GM04504 (cell line): Measurements from ENCODE around the gene ARL6IP5.
A peak's percentile ranks its signal among the peaks of the same experiment; 100 is the strongest.

ENCODE experiments used
- DNase-seq: peaks from one replicate; pipeline ENCODE4 v3.0.0-alpha.2; 2012; ENCODE audit warnings: low read depth

Gene ARL6IP5, protein sequence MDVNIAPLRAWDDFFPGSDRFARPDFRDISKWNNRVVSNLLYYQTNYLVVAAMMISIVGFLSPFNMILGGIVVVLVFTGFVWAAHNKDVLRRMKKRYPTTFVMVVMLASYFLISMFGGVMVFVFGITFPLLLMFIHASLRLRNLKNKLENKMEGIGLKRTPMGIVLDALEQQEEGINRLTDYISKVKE

DNA sequence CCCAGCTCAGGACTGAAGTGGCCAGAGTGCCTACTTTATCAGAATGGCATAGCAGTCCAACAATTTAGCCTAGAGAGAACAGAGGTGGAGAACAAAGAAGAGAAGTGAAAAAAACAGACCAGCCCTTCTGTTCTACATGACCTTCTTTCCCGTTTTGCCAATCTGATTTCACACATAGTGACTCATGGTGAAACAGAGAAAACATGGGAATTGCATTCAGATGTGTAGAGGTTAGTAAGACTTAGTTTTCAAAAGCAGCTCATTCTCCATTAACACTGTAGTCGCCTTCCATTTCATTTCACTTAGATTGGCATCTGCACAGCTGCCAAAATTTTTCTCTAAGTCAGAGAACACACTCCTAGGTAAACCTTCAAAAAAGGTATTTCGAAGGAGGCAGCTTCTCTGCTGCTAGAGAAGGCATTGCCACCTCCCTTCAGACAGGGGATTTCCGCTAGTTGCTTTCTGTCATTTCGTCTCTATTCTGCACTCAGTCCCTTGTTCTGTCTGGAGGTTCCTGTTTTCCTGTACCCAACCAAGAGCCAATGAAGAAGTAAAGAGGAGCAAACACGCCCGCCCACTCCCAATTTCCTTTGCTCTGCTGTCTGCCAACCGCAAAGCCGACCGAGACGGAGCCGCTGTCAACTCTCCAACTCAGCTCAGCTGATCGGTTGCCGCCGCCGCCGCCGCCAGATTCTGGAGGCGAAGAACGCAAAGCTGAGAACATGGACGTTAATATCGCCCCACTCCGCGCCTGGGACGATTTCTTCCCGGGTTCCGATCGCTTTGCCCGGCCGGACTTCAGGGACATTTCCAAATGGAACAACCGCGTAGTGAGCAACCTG is at the start of gene ARL6IP5:
ARL6IP5 (plus strand) TSS at position 612 of the 842 bp plus-strand sequence; CDS start at position 723, 111 bp downstream.
- peak; percentile 80 for DNase-seq

DNA sequence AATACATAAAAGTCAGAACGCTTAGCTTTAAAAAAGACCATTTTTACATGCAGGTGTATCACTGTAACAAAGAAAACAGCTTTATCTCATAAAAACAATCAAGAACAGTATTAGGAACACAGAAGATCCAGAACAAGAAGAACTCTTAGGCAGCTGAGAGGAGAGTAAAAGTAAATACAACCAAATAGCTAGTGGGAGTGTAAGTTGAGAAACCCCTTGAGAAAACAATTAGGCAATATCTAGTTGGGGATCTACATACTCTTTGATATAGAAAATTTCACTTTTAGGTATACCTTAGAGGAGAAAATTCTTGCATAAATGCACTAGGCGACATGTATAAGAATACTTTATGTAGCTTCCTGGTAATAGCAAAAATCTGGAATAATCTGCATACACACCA is 40.1 kb upstream of the ARL6IP5 start:
- DNase-seq, result no peak

DNA sequence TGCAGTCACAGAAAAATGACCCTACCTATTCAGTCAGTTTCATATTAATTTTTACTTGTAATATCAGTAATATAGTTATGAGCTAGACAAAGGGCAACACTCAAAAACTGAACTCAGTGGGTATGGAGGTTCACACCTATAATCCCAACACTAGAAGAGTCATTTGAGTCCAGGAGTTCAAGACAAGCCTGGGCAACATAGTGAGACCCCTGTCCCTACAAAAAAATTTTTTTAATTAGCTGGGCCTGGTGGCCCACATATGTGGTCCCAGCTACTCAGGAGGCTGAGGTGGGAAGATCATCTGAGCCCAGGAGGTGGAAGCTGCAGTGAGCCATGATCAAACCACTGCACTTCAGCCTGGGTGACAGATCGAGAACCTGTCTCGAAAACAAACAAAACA is 35.7 kb upstream of the ARL6IP5 start:
- no peak for DNase-seq

DNA sequence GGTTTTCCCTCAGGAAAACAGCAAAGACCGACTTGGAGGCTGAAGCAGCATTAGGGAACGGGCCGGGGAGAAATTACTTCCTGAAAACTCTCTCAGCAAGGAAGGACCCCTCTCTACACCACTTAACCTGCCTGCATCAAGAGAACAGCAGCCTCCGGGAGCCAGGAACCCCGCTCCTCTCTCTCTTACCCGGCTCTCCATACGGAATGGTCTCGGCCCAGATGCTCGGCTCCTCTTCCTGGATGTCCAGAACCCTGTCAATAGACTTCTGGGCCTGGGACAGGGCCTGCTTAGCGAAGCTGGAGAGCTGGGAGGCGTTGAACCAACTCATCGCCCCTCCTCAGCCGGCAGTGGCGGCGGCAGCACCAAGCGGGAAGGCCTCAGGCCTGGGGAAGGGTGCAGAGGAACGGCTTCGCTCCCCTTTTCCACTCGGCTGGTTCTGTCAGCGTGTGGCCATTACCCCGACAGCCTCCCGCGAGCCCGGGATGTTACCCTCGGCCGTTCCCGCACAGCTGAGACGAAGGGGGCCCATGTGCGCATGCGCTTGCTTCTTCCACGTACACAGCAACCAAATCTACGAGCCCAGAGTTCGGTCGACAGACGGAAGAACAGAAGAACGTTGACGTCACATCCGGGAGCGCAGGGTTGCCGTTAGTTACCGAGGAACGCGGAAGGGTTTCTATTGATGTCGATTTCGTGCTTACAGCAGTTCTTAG is 32.8 kb upstream of the ARL6IP5 start, which contains the start of gene TMF1:
TMF1 (minus strand) TSS at position 578 of the 716 bp plus-strand sequence; CDS start at position 331, 247 bp downstream.
- DNase-seq, result peak; percentile 98

DNA sequence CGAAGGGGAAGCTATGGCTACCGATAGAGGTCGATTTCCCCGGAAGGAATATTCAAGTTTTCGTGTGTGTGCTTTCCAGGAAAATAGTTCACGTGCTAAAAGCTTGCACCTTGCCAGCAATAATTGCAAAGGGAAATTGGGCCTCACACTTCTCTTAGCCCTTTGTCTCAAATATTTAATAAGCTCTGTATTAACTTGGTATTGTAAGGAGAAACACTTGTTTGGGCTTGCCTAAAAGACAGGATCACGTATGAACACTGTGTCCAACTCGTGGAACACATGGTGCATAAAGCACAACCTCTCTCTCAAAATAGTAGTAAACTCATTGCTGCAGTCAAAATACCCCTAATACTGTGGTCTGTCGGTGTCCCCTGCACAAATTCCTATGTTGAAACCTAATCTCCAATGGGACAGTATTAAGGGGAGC is 32.3 kb upstream of the ARL6IP5 start:
- no peak for DNase-seq

DNA sequence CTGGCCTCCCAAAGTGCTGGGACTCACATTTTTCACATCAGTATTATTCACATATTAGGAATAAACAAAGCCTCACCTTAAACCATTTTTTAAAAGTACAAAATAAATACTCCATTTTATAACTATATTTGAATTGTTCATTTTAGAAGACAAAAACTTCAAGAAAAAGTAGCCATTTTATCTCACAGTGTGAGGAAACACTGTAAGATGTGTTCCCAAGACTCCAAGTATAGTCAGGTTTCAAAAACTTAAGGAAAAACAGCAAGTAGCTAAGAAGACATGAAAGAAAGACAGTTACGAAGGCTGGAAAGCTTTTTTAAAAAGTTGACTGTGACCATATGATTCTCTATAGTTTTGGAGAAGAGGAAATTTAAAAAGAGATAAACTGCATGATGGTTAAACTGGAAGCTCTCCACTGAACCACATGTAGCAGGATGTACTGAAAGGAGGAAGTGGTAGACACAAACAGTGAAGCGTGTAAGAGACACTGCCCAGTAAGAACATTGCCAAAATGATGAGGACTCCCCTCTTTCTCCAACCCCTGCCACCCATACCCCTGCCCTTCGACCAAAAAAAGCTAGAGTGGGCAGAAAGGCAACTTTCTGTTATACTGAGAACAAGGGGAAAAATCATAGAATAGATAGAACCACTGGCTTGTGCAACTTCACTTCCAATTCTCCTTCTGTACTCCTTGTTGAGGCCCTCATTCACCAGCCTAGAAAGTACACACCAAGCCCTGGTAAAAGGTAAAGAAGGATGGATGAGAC is 26.4 kb upstream of the ARL6IP5 start:
- DNase-seq, result no peak

DNA sequence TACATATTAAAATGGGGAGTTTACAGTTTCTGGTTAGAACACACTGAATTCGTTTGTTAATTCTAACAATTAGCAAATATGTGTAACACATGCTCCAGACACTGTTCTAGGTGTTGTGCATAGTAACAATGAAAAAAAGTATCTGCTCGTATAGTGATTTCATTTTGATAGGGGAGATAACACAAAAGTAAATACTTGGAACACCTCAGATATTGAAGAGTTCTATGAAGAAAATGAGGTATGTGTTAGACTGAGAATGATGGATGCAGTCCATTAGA is 25.9 kb upstream of the ARL6IP5 start:
- DNase-seq, result no peak

DNA sequence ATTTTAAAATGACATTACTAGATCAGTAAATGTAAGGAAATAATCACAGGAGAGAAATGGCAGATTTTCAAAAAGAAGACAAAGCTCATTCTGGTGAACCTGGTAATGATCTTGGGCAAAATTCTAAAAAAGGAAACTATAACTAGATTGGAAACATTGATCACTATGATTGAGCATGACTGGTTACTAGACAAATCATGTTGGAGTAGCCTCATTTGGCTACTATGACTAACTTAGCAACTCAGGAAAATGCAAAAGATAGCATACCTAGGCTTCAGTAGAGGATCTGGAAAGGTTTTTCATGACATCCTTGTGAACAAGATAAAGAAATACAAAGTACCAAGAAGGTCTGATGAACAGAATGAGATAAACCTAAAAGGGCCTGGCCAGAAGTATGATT is 25.0 kb upstream of the ARL6IP5 start:
- no peak for DNase-seq

DNA sequence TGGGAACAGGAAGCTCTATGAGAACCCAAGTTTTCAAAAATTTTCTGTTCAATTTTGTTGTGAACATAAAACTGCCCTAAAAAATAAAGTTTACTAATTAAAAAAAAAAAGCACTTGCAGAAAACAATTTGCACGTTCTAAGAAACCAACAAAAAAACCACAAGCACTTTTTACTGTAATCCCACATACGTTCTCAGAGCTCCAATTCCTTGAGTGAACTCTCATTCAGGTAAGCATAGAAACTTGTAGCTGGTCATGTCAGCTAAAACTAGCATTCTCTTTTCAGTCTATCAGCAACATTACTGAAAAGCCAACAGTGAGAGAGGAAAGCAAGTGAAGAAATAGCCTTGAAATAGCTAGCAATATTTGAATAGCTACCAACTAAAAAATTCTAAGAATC is 21.1 kb upstream of the ARL6IP5 start:
- DNase-seq, result no peak

DNA sequence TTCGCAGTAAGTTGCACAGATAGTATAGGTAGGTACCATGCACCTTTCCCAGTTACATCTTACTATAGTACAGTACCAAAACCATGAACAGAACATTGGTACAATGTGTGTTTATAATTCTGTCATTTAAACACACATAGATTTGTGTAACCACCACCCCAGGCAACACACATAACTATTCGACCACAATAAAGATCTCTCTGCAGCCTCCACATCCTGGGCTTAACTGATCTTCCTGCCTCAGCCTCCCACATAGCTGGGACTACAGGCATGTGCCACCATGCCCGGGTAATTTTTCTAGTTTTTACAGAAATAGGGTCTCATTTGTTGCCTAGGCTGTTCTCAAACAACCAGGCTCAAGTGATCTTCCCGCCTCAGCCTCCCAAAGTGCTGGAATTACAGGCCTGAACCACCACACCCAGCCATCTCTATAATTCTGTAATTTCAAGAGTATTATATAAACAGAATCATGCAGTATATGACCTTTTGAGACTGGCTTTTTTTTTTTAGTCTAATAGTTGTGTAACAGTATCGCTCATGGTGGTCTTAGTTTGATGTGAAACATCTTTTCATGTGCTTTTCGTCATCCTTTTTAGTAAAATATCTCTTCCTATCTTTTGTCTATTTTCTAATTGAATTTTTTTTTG is 19.3 kb upstream of the ARL6IP5 start:
- DNase-seq, result no peak

DNA sequence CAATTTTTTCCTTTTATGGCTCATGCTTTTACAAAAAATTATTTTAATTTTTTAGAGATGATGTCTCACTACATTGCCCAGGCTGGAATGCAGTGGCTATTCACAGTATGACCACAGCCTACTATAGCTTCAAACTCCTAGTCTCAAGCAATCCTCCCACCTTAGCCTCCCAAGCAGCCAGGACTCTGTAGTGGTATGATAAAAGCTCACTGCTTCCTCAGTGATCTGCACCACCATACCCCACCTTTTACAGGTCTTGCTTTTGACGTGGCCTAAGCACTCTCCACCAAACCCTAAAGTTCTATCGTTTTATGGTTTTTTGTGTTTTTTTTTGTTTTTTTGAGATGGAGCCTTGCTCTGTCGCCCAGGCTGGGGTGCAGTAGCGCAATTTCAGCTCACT is 18.6 kb upstream of the ARL6IP5 start:
- no peak for DNase-seq

DNA sequence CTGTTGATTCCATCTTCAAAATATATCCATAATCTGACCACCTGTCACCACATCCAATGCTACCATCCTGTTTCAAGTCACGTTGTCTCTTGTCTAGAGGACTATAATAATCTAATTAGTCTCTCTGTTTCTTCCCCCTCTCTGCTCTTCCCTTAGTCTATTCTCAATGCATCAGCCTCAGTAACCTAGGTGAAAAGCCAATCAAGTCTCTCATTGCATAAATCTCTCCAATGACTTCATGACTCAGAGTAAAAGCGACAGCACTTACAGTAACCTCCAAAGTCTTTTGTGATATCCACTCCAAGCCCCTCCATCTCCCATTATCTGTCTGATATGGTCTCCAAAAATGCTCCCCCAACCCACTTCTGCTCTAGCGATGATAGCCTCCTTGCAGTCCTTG is 11.8 kb upstream of the ARL6IP5 start:
- no peak for DNase-seq

DNA sequence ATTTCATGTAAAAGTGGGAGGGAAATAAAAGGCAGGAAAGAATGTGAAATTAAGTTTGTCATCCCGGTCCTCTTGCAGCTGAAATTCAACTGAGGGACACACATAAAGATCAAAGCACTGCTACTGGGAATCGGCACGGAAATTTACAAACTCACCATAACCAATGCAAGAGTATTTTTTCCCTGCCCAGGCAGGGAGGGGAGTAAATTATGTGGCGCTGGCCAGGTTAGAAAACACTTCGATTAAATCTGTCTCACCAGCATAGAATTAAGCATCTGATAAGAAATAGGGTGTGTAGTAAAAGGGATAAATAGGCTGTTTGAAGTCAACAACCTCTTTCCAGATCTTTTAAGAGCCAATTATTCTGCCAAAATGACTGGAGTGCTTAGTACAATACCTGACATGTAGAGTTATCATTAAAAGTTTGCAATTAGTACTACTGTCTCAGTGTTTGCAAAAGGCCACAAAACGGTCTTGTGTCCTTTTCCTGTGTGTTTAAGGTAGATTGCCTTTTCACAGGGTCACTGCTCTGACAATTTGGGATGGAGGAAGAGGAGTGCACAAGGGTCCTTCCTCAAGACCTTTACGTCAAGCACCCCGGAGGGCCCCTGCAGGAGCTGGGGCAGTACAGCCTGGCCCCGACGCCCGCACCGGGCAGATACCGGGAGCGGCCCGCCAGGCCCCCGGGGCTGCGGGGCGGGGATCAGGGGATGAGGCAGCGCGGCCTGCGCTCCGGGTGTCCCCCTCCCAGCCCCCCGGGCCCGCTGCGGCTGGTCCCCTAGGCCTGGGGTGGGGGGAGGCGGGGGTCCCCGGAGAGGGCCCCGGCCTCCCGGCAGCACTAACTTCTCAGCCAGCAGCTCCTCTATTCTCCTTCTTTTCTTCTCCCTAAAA is 5.2 kb upstream of the ARL6IP5 start:
- no peak for DNase-seq

DNA sequence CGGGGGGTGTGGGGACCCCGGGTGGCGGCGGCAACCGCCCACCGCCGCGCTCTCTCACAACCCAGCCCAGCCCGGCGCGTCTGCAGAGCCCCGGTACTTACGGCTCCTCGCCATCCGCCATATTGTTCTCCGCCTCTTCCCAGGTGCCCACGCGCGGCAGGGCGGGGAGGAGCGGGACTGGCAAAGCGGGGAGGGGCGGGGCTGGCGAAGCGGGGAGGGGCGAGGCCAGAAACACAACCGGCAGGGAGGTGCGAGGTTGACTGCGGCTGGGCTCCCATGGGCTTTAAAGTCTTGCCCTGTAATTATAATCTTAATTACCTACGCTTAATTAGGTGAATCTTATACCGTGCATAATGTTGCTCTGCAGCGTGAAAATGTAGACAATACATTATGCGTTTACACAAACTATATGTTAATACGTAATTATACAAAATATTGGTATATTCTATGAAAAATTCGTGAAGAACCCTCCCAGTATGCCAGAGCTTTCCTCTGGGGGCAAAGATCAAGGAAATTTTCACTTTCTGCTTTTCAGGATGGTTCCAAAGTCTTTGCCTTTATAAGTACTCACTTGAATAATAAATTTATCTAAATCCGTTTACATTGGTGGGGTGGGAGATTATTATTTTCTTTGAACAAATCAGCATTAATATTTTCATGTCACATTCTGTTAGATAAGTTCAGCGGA is 4.4 kb upstream of the ARL6IP5 start, which contains the start of gene UBA3:
UBA3 (minus strand) TSS at position 133 of the 688 bp plus-strand sequence; CDS start at position 121, 12 bp downstream.
- DNase-seq, result peak; percentile 56

DNA sequence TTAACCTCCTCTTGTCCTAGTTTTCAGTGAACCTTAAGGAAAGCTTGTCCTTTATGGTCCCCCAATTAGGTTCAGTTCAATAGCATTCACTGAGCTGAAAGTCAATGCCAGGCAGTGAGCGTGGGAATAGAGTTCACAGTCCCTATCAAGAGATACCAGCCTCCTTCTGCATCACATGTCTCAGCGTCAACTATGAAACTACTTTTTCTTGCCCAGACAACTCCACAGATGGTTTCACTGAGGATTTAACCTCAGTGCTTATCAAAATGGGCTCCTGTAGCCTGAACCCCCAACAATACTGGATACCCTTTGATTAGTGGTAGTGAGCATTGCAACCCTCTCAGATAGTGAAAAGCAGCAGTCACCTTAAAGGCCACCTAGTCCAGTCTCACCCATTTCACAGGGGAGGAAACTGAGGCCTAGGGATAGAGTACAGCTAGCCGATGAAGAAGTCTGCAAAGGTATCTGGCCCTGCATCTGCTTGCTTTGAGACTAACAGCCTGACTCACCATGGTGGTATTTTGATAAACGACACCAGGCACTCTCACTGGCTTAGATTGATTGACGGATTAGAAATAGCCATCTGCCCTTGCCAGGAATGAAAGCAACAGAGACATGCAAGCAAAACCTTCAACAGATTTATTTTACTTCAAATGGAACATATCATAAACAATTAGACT is 3.0 kb upstream of the ARL6IP5 start:
- no peak for DNase-seq

DNA sequence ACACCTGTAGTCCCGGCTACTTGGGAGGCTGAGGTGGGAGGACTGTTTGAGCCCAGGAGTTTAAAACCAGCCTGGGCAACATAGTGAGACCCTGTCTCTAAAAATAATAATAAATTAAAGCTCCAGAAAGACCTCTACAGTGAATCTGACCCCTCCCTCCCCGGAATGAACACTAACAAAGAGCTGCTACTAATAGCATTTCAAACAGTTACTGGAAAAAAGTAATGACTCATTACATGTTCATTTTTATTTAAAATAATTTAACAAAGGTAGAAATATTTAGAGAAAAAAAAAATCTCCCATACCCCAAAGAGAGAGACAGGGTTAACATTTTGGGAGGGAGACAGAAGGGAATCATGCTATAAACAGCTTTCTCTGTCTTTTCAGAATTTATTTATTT is 2.4 kb upstream of the ARL6IP5 start:
- DNase-seq, result no peak

DNA sequence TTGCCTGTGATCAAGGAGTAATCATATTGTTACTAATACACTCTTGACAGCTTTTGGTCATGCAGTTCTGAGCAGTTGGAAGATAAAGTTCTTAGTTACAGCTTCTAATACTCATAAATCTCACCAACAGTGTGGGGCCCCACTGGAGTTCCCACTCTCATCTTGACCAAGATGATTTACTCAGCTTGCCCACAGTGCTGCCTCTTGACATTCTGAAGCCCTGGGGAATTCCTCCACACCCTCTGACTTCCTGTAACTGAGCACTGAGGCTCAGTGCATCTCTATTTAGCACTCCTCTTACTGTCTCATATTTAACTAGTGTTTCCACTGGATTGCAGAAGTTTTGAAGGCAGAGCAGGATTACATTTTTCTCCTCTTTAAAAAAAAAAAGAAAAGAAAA is 1.9 kb upstream of the ARL6IP5 start:
- peak; percentile 60 for DNase-seq

DNA sequence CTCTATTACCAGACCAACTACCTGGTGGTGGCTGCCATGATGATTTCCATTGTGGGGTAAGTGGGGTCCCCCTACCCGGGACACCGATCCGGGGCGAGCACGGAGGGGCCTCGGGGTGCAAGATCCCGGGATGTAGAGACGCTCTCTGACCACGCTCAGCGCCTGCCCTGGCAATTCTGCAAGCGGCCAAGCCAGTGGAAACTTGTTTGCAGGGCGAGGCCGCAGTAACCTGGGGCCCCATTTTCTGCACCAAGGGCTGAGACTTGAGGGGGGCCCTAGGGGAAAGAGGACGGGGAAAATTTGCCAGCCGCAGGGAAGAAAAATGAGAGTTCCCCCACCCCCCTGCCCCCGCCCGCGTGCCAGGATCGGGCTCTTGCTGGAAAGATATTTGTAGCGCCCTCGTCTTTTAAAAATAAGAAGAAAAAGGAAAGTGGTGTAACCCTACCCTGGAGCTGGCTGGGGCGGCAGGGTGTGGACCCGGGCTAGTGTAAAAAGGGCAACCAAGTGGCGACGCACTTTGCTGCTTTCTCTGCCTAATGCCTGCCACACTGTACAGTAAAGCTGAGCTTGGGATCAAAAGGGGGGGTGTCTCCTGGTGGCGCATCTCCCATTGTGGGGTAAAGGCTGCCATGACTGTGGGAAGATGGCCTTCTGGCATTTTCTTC is 563 bp downstream of the ARL6IP5 start:
- no peak for DNase-seq
